NOMO-1 treated with dmso at 0.1 percent for 144 hours (cell line): ENCODE results near the gene PHAF1.
A peak's percentile ranks its signal among the peaks of the same experiment; 100 is the strongest.

Experiments used
- DNase-seq: peaks from one replicate; lab custom pipeline; 2025; ENCODE audit not compliant: unreplicated experiment; lab: John Stamatoyannopoulos, UW

PHAF1 gene

DNA sequence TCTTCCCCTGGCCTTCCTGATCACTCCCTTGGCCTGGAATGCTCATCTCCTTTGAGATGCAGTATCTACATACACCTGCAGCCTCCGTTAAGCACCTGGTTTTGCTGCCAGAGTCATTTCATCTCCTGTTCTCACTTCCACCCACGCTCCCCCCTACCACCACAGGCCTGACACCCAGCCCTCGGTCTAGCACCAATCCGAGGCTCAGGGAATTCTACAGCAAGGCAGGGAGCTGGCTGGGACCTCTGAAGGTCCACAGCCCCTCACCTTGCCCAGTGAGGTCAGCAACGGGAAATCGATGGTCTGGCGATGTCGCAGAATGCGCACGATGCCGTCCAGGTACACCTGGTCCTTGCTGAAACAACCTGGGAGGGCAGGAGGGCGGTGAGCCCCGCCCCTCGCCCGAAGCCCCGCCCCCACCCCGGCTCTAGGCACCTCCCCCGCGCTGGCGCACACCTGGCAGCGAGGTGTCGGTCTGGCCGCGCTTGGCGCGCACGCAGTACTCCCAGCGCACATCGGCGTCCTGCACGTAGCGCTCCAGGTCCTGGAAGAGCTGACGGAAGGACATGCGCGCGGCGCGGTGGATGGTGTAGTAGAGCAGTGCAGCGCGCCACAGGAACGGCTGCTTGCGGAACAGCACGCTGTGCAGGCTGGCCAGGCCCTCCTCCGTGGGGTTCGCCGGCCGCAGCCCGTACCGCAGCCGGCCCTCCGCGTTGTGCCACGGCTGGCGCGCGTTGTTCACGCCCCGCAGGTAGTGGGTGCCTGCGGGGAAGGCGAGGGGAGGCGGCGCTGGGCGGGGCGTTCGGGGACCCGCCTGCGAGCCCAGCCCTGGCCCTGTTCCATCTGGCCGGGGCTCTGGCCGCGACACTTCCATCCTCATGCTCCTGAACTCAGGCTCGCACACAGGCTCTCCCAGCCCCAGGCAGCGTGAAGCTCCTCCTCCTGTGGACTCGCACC lies 68.3 kb downstream of the PHAF1 start:
- no peak for DNase-seq

DNA sequence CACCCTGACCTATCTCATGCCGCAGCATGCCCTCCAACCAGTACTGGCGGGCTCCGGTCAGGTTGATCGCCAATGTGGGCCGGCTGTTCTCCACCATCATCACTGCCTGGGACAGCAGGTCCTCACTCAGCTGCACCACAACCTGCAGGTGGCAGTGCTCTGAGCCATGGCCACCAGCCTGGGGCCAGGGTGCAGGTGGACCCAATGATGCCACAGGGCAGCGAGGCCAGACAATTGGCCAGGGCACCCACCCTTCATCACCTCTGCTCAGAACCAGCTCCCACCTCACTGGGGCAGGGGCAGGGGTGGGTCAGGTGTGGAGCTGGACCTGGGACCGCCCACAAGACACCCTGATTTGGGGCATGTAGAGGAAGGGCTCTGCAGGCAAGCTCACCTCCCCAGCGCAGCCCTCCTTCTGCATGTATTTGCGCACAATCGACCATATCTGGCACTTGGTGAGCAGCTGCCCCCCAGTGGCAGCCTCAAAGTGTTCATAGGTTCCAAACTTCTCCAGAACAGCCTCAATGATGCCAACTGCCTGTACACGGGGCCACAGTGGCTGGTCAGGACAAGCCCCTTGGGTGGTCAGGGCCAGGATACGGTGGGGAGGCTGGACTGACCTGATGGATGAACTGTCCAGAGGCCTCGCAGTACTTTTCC lies 69.8 kb downstream of the PHAF1 start:
- DNase-seq, result no peak

DNA sequence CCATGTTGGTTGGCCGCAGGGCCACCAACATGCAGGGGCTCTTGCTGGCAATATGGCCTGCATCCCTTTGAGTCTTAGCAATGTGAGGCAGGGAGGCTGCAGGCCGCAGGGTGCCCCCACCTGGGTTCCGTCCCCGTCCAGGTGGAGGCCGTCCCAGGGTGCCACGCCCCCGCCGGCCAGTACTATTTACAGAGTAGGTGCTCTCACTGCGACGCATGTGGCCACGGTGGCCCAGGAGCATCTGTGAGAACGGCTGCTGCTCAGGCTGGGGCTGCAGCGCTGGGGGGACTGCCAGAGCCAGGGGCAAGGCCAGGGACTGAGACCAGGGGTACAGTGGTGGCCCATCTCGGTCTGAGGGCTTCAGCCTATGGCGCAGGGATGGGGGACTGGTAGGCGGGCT lies 70.4 kb downstream of the PHAF1 start:
- no peak for DNase-seq

DNA sequence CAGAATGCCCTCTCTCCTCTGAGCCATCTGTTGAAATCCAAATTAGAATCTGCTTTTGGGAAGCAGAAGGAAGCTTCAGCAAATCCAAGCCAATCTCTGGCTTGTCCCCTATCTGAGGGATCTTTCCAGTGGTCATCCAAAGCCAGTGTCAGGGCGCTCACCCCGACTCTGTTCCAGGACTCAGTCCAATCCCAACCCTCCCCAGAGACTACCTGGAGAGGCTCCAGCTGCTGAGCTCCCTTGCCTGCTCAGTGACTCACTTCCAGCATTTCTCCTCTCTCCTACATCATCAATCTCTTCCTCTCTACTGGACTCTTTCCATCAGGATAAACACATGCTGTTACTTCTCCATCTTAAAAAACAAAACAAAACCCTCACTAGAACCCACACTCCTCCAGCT lies 71.6 kb downstream of the PHAF1 start:
- no peak for DNase-seq

DNA sequence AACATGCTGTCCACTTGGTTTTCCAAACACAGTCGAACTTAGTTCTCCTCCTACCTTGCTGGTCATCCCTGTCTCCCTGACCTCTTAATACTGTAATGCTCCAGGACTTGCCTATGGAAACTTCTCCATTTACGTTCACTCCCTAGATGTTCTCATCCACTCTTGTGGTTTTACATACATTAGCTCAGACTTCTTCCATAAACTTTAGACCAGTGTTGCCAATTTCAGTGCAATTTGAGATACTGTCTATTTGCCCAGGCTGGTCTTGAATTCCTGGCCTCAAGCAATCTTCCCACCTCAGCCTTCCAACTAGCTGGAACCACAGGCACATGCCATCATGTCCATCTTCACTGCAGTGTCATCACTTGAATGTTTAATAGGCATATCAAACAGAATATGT lies 72.5 kb downstream of the PHAF1 start:
- DNase-seq, result no peak

DNA sequence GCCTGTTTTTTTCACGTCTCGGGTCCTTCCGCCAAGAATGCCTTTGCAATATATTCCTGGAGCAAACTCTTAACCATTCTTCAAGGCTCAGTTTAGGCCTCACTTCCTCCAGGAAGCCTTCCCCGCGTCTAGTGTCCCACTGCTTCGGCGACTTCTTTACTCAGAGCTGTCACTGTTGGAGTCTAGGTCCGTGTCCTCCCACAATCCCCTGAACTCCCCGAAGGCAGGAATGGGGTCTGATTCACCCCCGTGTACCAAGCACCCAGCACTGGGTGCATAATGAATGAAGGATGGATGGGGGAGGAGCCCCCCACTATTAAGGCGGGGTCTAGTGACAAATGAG lies 73.5 kb downstream of the PHAF1 start:
- DNase-seq, result no peak

DNA sequence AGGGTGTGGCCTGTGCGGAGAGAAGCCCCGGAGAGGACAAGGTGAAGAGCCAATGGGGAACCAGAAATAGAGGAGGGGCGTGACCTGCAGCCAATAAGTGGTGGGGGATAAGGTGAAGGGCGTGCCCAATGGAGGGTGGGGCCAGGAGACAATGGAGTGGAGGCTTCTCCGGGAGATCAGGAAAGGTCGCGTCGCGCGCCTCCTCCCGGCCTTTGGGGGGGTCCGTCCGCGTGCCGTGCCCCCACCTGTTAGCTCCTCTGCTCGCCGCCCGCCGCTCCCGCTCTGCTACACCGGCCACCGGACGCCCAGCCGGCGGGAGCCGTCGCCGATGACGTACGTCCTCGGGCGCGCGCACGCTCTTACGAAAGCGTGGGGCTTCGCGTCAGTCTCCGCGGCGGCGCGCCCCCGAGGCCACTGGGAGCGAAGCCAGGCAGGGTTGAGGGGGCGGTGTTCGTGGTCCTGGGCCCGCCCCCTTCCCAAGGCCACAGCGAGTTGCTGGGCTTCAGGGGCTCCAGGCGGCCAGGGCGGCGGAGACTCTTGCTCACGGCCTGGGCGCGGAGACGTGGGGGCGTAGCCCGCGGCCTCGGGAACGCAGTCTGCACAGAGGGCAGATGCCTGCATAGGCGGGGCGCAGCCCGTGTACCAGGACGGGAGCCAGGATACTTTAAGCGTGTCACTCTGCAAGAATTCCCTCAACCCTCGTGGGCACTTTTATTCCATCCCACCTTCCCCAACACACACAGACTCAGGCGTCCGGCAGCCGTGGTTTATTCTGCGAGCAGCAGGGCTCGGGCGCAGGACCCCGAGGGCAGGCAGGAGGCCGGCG lies 74.1 kb downstream of the PHAF1 start, which contains the start of gene MATCAP1:
MATCAP1 (minus strand) TSS at position 337 of the 826 bp plus-strand sequence. CDS start 3,353 bp downstream, outside the sequence.
- peak; percentile 98 for DNase-seq

DNA sequence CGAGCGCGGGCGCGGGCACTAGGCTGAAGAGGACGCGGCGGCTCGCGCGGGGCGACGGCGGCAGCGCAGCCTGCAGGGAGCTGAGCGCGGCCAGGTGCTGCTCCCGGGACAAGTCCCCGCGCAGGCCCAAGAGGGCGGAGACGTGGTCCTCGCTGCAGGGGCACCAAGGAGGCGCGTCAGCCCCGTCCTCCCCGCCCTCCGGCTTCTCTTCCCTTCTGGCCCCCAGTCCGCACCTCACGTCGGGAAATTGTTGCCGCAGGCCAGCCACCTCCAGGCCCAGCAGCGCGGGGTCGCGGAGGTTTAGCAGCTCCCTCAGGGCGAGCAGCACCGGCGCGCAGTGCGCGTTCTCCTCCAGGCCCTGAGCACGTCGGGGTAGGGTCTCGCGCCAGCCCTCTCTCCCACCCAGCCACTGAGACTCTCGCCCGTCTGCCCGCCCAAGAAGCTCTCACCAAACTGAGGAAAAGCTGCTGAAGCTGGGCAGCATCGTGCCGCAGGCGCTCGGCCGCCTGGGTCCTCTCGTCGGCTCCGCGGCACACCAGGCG lies 74.8 kb downstream of the PHAF1 start:
- DNase-seq, result no peak

DNA sequence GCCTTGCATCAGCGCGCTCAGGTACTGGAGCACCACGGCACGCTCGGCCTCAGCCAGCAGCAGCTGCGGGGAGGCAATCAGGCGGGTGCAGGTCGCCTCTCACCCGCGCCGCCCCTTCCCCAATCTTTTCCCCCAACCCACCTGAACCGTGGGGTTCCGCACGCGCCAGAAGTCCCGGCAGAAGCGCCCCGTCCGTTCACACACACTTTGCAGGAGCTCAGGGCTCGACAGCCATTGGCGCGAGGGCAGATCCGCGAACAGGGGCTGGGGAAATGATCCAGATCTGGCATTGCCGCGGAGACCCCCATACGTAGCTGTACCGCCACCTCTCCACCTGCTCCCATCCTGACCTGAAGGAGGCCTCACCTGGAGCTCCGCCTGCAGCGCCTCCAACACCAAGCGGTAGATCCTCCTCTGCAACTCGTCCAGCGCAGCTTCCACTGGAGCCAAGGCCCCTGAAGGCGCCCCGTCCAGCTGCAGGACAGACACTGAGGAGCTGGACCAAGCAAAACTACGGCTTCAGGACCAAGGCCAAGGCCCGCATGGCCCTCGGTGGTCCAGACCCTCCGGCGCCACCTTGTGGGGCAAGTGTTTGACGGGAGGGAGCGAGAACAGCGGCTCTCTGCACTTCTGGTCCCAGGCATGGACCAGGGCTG lies 75.4 kb downstream of the PHAF1 start:
- DNase-seq, result peak; percentile 73

DNA sequence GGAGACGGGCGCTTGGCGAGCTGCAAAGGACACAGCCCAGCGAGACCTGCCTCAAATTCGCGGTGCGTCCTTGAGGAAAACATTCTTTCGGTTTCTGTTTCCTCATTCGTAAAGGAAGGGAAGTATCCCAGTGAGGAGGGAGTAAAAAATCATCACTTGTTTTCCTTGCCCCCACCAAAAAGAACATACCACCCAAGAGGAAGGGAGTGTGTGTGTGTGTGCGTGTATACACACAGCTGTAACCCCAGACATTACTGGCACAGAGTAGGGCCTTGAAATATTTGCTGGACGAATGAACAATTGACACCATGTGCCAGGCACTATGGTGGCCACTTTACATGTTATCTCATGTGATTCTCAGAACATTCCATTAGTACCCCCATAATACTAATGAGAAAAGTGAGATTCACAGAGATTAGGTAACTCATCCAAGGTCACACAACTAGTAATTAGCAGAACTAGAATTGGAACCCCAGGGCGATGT lies 76.0 kb downstream of the PHAF1 start:
- DNase-seq, result no peak

DNA sequence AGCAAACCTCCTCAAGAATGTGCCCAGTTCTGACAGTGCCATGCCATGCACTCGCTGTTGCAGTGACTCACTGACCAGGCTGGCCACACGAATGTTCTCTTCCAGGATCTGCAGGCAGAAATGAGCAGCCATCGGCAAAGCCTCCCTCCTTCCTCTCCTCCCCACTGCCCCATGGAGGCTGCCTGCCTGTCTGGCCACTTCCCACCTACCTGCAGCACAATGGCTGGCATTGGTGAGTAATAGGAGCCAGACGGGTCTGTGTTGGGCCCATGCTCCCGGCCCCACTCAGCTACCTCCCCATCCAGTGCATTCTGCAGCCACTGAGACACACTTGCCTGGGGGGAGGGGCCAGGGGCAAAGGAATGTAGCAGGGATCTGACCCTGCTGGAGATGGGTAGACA lies 76.8 kb downstream of the PHAF1 start:
- no peak for DNase-seq

DNA sequence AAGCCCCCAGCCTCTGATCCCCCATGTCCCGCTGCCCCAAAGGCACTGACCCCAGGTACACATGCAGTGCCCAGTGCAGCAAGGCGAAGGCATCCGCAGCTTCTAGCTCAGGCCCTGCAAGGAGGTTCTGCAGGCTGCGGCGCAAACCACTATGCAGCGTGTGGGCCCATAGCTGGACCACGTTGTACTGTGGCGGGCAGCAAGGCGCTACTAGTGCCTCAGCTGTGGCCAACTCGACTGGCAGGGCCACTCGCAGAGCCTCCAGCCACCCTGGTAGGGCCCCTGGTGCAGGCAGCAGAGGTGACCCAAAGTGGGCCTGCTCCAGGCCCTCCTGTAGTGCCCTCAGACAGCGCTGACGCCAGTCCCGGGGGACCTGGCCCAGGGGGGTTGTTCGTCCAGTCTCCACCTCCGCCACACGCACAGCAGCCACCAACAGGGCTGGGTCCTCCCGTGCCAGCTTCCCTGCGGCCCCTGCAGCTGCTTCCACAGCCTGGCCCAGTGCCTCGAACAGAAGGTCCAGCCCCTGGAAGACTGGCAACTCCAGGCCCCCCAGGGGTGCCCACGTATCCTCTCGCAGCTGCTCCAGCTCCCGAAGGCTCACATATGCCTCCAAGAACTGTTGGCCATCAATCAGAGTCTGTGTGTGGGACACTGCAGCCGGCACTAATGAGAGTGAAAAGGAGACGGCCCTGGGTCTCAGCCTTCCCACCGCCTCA lies 77.6 kb downstream of the PHAF1 start:
- DNase-seq, result no peak

DNA sequence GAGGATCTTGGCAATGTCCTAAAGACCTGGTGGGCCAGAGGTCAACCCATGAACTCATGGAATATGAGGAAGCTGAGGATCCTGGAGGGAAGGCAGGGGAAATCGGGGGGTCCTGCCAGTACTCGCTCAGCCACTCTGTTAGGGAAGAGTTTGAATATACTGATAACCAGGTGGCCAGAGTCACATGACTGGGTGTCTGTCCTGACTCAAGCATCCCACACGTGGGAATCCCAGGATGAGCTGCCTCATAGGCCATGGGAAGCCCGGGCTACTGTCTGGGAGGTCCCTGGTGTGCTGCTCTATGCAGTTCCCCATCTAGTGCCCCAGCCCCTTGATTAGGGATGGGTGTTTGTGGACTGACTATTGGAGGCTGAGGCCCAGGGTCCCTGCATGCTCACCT lies 78.6 kb downstream of the PHAF1 start:
- no peak for DNase-seq

DNA sequence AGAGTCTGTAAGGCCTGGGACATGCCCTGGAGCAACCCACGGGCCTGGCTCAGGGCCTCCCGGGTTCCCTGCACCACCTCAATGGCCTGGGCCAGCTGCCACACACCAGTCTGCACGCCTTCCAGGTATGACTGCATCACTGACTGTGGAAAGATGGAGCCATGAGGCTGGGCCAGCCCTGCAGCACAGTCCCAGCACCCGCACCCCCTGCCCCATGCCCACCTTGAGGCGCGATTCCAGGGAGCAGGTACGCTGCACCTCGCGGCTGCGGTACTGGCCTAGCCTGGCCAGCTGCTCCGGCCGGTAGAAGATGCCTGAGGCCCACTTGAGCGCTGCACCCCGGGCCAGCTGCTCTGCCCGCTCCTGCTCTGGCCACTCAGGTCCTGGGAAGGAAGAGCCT lies 79.1 kb downstream of the PHAF1 start:
- DNase-seq, result no peak

DNA sequence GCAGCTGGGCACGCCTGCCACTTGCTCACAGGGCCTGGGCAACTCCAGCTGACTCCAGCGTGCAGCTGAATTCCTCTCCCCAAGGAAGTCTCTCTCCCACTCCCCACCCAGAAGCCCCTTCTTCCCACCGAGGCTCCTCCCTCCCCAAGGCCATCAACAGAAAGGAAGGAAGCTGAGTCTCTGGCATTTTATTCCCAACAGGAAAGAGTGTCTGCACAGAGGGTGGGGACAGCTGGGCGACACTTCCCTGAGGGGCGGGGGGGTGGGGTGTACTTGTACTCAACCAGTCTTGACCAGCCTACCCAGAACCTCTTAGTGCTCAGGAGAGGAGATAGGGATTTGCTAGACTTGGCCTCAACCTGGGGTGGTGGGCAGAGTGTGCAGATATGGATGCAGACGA lies 80.3 kb downstream of the PHAF1 start, which contains the start of gene EXOC3L1:
EXOC3L1 (minus strand) TSS at position 96 of the 400 bp plus-strand sequence. CDS start 460 bp downstream, outside the sequence.
- DNase-seq, result no peak

DNA sequence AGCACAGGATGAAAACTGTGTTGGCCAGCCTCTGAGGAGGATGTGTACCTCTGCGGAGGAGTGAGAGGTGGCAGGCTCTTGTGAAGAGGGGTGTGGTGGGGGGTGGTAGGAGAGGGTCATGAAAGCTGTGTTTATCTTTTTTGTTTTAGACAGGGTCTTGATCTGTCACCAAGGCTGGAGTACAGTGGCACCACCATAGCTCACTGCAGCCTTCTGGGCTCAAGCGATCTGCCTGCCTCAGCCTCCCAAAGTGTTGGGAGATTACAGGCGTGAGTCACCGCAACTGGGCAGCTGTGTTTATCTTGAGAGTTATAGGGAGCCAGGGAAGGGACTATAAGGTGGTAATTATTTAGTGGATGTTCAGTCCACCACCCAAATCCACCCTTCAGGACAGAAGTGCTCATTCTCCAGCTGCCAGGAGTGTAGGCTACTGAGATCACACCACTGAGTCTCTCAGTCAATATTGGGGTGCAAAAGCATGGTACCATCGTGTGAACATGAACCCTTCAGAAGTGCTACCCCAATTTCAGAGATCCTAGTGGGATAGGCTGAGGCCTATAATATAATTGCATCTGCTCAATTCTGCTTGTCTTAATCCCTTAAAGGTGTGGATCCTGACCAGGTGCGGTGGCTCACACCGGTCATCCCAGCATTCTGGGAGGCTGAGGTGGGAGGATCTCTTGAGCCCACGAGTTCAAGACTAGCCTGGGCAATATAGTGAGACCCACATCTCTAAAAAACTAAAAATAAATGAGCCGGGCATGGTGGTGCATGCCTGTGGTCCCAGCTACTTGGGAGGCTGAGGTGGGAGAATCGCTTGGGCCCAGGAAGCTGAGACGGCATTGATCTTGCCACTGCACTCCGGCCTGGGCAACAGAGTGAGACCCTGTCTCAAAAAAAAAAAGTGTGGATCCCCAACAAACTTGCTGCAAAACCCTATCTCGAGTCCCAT lies 81.0 kb downstream of the PHAF1 start:
- no peak for DNase-seq

DNA sequence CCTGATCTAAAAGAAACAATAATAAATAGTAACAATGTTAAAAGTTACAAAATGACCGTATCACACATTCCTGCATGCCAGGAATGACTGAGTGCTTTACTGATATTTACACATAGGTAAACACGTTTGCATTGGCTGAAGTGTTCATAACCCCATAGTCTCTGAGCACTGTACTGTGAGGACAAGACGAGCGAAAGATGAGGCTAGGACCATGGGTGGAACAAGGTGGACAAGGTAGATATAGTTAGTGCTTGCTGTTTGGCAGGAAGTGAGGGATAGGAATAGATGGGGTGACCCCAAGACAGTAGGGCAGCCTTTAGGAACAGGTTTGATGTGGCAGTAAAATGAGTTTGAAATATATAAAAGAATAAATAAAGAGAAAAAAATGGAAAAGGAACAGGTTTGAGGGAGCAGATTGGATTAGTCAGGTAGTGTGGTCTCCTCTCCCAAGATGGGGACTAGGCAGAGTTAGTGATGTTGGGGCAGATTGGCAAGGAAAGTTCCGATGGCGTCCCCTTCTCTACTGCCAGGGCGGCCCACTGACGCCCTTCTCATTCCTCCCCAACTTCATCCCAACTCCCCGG lies 81.8 kb downstream of the PHAF1 start:
- DNase-seq, result no peak

DNA sequence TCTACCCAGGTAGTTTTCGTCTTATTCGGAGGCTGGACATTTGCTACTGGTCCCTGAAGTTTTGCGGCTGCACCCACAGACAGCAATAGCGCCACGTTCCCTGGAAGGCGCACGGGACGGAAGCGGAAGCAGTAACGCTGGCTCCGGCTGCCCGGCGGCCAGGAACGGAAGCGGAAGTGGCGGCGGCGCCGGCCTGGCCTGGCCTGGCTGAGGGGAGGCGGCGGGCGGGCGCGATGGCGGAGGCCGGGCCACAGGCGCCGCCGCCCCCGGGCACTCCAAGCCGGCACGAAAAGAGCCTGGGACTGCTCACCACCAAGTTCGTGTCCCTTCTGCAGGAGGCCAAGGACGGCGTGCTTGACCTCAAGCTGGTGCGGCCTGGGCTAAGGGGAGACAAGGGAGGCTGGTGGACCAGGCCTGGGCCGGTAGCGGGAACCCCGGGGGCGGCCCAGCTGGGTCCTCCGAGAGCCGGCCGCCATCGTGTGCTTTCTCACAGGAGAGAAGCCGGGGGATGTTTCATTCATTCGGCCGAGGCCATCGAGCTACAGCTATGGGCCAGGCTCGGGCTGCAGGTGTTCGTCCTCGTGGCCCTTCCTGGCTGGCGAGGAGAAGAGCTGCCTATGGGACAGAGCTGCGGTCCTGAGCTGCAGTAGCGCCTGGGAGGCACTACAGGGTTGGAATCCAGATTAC lies 82.4 kb downstream of the PHAF1 start, which contains the start of gene E2F4:
E2F4 (plus strand) TSS at position 161 of the 687 bp plus-strand sequence; CDS start at position 234, 73 bp downstream.
- peak; percentile 93 for DNase-seq
